Stimulated activated CD4-positive, alpha-beta T cell treated with anti-CD3 and anti-CD28 coated beads, Interleukin-15, amount 100 ng/mL, for 1 hour (primary cell): ENCODE data around the gene HSPB1.
"Not testable (repeated sequence)": the region's sequence is repeated elsewhere in the genome, so short reads cannot be mapped to it uniquely, and the experiment has no call there.

Experiments
- DNase-seq, 2 donors: peaks; one replicate each; pipeline ENCODE4 v3.0.0-alpha.2; 2020; ENCODE audit warnings: low read depth in 1 of 2, low spot score in 1 of 2

HSPB1 gene

DNA sequence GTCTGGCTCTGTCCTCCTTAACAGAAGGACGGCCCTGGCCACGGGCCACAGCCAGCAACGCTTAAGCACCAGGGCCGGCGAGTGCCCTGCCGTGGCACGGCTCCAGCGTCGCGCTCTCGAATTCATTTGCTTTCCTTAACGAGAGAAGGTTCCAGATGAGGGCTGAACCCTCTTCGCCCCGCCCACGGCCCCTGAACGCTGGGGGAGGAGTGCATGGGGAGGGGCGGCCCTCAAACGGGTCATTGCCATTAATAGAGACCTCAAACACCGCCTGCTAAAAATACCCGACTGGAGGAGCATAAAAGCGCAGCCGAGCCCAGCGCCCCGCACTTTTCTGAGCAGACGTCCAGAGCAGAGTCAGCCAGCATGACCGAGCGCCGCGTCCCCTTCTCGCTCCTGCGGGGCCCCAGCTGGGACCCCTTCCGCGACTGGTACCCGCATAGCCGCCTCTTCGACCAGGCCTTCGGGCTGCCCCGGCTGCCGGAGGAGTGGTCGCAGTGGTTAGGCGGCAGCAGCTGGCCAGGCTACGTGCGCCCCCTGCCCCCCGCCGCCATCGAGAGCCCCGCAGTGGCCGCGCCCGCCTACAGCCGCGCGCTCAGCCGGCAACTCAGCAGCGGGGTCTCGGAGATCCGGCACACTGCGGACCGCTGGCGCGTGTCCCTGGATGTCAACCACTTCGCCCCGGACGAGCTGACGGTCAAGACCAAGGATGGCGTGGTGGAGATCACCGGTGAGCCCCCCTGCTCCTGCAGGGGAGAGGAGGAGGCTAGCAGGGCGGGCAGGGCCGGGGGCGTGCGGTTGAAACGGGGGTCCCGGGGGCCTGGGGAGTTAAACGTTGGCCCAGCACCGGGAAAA lies at the start of gene HSPB1:
HSPB1 (plus strand) TSS at position 327 of the 855 bp plus-strand sequence; CDS start at position 367, 40 bp downstream.
- peak; percentile 42 to 43 for DNase-seq

- DNase-seq: no peak
Measured at GRCh38 chr7:76254781-76255180, 47.7 kb upstream of the HSPB1 start.

GRCh38 chr7:76257973-76258372 lies 44.5 kb upstream of the HSPB1 start:
- no peak for DNase-seq

DNA sequence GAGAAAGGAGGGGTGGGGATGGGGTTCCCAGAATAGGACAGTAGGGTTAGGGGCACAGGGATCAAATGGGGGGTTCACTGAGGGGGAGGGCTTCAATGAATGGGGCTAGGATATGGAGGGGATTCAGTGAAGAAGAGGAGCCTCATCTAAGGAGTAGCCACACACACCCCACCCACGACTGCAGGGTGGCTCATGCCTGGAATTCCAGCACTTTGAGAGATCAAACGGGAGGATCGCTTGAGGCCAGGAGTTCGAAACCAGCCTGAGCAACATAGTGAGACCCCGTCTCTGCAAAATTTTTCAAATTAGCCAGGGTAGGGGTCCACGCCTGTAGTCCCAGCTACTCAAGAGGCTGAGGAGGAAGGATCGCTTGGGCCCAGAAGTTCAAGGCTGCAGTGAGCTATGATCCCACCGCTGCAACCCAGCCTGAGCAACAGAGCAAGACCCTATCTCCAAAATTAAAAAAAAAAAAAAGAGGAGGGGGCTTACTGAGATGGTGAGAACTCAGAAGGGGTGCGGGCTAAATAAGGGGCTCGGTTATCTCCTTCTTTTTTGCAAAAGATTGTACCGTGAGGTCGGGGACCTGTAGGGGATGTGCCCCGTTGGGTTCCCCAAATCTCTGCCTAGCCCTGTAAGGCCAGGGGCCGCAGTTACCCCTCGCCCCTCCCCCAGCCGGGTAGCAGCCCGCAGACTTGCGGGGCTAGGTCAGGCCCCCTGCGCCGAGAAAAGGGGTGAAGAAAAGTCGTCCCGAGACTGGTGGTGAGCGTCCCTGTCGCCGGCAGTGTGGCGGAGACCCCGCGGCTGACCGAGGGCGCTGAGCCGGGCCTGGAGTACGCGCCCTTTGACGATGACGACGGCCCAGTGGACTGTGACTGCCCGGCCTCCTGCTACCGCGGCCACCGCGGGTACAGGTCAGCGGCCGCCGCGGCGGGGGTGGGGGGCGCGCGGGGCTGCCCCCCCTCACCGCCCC lies 43.1 kb upstream of the HSPB1 start:
- no peak for DNase-seq

DNA sequence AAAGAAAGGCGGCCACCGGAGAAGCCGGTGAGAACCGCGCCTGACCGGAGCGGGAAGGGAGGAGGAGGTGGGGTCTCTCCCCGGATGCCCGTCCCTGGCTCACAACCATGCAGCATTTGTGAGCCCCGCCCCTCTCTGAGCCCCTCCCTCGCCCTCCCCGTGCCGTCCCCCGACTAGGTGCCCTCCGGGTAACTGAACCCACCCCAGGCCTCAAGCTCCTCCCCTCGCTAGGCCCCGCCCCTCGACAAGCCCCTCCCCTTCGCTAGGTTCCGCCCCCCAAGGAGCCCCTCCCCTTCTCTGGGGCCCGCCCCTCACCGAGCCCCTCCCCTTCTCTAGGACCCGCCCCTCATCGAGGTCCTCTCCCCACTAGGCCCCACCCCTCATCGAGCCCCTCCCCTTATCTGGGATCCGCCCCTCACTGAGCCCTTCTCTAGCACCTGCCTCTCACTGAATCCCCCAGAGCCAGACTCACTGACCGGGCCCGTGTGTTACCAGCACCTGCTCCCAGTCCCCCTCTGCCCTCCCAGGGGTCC lies 42.2 kb upstream of the HSPB1 start:
- DNase-seq: peak; percentile 16 to 30

- DNase-seq: no peak
Measured at GRCh38 chr7:76261329-76261728, 41.1 kb upstream of the HSPB1 start.

DNA sequence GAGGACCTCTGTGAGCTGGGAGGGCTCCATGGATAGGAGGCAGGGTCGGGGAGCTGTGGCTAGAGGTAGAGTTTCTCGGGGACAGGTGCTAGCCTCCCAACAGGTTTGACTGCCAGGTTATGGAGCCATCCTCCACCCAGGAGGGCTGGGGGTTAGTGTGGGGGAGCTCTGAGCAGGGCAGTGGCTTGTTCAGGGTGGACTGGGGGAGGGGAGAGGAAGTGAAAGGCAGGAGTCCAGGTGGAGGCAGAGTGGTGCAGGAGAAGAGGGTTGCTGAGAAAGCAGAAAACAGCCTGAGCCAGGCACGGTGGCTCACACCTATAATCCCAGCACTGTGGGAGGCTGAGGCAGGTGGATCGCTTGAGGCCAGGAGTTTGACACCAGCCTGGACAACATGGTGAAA lies 40.5 kb upstream of the HSPB1 start:
- DNase-seq: no peak

GRCh38 chr7:76262683-76263402 lies 39.6 kb upstream of the HSPB1 start:
- no peak for DNase-seq

- no peak for DNase-seq
Measured at GRCh38 chr7:76265299-76265698, 37.2 kb upstream of the HSPB1 start.

DNA sequence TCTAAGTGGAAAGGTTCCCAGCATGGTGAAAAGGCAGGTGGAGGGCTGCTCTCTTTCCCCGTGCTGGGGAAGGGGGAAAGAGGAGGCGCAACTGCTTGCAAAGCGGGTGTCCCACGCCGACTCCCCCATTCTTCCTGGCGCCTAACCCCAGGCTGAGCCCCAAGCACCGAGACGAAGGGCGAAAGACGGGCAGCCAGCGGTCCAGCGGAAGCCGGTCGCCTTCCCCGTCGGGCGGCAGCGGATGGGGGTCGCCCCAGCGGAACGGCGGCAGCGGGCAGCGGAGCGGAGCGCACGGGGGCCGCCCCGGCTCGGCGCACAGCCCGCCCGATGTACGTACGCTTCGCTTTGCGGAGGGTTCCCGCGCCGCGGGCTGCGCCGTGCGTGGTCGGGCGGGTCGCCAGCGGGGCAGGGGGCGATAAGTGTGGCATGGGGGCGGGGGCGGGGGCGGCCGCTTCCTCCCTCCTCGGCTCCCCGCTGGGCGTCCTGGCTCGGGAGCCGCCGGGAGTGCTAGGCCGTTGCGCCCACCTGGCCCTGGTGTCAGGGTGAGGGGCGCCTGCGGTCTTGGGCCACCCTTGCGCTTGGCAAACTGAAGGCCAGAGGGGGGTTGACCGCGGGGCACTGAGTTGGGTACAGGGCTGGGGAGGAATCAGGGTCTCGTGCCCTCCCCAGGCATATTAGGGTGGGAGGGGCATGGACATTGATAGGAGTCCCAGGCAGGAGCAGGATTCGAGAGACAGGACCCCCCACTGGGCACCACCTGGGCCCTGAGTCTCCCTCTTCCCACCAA lies 35.2 kb upstream of the HSPB1 start:
- no peak for DNase-seq

DNA sequence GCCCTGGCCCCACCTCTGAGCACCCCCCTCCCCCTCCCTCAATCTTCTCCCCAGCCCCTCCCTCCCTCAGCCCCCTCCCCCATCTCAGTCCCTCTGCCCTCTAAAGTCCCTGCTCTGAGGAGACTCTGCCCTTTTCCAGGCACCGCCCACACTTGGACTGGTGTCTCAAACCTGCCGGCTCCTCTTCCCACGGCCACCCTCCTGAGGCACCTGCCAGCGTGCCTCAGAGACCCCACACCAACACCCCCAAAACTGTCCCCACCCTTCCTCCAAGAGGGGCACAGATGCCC lies 34.6 kb upstream of the HSPB1 start:
- DNase-seq: no peak

GRCh38 chr7:76268376-76268775 lies 34.1 kb upstream of the HSPB1 start:
- DNase-seq: no peak

DNA sequence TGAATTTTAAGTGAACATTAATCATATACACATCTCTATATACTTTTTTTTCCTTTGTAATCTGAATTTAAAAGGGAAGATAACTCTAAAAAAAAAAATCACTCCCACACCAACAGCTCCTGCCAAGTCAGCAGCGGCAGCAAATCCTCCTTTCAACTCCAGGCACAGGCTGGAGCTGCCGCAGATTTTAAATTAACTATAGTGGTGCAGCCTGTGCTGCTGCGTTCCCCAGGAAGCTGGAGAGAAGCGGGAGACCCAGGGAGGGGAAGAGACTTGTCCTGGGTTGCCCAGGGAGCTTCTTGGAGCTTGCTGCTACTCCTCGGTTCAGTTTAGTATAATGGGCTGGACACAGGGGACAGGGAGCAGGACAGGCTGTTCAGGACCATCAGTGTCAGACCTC lies 32.6 kb upstream of the HSPB1 start:
- DNase-seq: no peak

- not testable (repeated sequence) for DNase-seq
Measured at GRCh38 chr7:76271384-76271783, 31.1 kb upstream of the HSPB1 start.

DNA sequence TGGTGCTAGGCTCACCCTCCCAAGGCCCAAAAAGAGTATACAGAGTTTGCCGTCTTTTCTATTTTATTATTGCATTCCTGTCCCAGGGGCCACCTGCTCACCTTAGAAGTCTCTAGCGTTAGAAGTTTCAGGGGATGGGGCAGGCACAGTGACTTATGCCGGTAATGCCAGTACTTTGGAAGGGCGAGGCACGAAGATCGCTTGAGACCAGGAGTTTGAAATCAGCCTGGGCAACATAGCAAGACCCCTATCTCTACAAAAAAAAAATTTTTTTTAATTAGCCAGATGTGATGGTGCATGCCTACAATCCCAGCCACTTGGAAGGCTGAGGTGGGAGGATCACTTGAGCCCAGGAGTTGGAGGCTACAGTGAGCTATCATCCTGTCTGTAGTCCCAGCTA lies 30.3 kb upstream of the HSPB1 start:
- DNase-seq: no peak

GRCh38 chr7:76272851-76273497 lies 29.5 kb upstream of the HSPB1 start:
- no peak for DNase-seq

DNA sequence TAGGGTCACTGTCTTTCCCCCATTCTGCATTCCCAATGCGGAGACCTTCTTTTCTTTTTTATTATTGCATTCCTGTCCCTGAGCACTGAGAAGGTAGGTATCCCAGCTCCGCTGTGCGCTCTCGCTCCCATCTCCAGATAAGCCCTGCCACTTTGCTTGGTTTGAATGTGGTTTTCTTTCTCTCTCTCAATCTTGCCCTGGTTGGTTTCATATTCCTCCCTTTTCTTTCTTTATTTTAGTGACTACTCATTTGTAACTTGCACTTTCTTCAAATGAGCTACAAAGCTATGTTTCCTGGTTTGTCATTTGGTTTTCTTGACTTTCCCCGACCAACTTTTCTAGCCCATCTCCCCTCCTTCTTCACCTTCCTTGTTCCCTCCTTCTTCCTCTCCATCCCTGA lies 29.0 kb upstream of the HSPB1 start:
- DNase-seq: no peak

DNA sequence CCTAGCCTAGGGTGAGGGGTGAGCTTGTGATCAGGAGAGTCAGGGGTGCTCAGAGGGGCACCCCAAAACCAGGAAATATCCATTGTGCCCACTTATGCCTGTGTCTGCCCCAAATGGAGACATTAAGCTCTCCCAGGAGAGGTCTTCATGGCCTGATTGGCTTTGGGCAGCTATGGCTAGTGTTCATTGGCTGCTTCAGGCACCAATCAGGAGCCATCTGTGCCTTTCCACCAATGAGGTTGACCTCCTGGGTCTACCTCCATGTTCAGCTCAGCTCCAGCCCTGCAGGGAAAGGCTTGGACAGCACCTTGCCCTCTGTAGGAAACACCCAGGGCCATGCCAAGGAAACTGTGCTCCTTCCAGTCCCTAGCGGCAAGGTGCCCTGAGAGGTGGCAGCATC lies 23.9 kb upstream of the HSPB1 start:
- DNase-seq: no peak

DNA sequence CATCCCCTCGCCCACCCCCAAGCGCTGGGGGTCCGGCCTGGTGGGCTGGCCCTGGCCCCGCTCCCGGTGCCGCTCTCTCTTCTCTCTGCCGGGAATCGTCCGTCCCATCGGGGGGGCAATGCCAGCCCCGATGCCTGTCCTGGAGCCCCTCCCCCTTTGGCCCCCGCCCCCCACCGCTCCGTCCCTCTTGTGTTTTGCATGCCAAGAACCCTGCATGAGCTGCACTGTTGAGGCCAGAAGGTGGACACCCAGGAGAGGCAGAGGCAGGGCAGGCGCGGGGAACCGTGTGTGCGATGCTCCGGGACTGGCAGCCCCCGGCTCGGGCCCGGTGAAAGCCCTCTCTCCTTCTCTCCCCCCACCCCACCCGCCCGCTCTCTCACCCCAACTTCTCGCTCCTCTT lies 22.1 kb upstream of the HSPB1 start:
- DNase-seq: no peak
